ENCODE measurements around the gene FARSA.
"Not testable (repeated sequence)": the region's sequence is repeated elsewhere in the genome, so short reads cannot be mapped to it uniquely, and the experiment has no call there.

The FARSA gene

GRCh38 chr19:12937093-12937926 lies 3.8 kb upstream of the FARSA start:
- DNase-seq, result no peak

GRCh38 chr19:12936582-12936981 lies 3.1 kb upstream of the FARSA start:
- DNase-seq, result no peak

- no peak for DNase-seq
Measured at GRCh38 chr19:12935071-12935470, 1.6 kb upstream of the FARSA start.

GRCh38 chr19:12932392-12933286 lies 872 bp downstream of the FARSA start:
- DNase-seq, result no peak

GRCh38 chr19:12930002-12930645 lies 3.4 kb downstream of the FARSA start:
- no peak for DNase-seq

GRCh38 chr19:12924621-12925310 lies 8.7 kb downstream of the FARSA start:
- no peak for DNase-seq

GRCh38 chr19:12922959-12923358 lies 10.6 kb downstream of the FARSA start:
- DNase-seq, result no peak

GRCh38 chr19:12921047-12921446 lies 12.5 kb downstream of the FARSA start:
- no peak for DNase-seq

- DNase-seq, result no peak
Measured at GRCh38 chr19:12918253-12918652, 15.3 kb downstream of the FARSA start.

GRCh38 chr19:12915860-12916259 lies 17.7 kb downstream of the FARSA start:
- DNase-seq, result not testable (repeated sequence)

- peak; percentile 64 for DNase-seq
Measured at GRCh38 chr19:12913851-12914690, 19.4 kb downstream of the FARSA start.

- no peak for DNase-seq
Measured at GRCh38 chr19:12913011-12913561, 20.4 kb downstream of the FARSA start.

GRCh38 chr19:12912571-12912970 lies 20.9 kb downstream of the FARSA start:
- DNase-seq, result no peak

- no peak for DNase-seq
Measured at GRCh38 chr19:12907166-12907565, 26.3 kb downstream of the FARSA start.

- DNase-seq, result no peak
Measured at GRCh38 chr19:12899891-12900518, 33.5 kb downstream of the FARSA start.

GRCh38 chr19:12896460-12896859 lies 37.1 kb downstream of the FARSA start:
- DNase-seq, result no peak

- DNase-seq, result no peak
Measured at GRCh38 chr19:12893582-12893981, 39.9 kb downstream of the FARSA start.

GRCh38 chr19:12891553-12892021 lies 41.9 kb downstream of the FARSA start:
- no peak for DNase-seq

- peak; percentile 99 for DNase-seq
Measured at GRCh38 chr19:12890787-12891552, 42.5 kb downstream of the FARSA start, which contains the start of gene GCDH. Gene GCDH (plus strand): TSS chr19:12891160. CDS start chr19:12891305, 145 bp downstream.

- not testable (repeated sequence) for DNase-seq
Measured at GRCh38 chr19:12890299-12890786, 43.2 kb downstream of the FARSA start.

All from CD4-positive, alpha-beta T cell treated with Interleukin-21 for 1 hour (primary cell).